NCI-H1048 (cell line): ENCODE measurements around the gene HLTF.

Experiments
- DNase-seq: peaks from one replicate; lab custom pipeline; 2025; lab: John Stamatoyannopoulos, UW

Gene HLTF

DNA sequence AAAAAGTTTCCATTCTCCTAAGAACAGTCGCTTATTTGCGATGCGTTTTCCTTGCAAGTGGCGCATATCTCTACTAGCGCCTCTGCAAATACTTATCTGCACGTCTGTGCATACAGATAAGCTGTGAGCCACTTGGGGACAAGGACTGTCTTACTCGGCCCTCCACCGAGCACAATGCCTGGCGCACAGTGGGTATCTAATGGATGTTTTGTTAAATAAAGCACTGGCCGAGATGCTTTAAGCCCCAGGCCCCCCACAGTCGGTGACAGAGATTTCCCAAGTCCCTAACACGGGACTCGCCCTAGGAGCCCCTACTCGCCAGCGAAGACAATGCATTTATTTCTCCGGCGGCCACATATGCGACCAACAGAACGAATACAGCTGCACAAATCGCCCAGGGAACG lies 503 bp downstream of the HLTF start:
- DNase-seq = no peak

DNA sequence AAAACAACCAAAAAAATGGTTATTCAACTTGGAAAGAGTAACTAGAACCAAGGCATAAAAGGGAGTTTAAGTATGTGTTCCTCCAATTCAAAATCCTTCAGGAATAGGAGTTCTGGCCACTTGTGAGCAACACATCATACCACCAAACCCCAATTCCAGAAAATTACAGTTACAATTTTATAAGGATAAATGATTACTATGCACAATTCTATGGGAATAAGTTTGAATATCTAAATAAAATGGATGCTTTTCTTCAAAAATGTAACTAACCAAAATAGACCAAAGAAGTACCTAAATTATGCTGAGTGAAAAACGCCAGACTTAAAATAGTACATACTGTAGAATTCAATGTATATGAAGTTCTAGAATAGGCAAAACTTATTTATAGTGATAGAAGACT lies 4.6 kb downstream of the HLTF start:
- no peak for DNase-seq

DNA sequence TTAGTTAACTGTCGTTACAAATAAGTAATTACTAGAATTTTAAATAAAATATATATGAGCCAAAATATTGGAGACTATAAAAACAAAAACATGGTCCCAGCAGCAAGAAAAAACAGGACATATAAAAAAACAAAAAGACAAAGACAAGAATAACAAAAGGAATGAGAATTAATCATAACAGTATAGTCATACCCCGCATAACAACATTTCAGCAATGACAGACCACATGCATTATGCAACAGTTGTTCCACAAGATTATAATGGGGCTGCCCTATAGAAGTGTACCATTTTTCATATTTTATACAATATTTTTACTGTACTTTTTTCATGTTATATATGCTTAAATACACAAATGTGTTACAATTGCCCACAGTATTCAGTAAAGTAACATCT lies 5.6 kb downstream of the HLTF start:
- DNase-seq = no peak

DNA sequence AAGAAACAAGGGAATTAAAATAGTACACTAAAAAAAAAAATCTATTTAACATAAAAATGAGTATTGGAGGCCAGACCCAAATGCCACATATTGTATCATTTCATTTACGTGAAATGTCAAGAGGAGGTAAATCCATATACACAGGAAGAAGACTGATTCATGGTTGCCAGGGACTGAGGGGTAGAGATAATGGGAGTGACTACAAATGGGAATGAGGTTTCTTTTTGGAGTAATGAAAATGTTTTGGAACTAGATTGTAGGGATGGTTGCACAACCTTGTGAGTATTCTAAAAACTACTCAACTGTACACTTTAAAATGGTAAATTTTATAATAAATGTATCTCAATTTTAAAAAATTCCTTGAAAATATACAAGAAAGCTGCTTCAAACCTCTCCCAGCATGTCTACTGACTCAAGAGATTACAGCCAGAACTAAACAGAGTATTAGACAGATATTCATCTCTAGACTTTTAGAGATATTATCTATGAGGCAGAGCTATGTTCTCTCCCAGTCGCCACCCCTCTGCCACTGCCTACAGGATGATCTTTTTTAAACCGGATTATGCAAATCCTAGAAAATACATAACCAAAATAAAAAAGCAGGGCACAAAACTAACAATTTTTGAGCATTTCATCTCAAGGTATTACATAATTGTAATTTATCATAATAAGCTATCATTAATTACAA lies 6.2 kb downstream of the HLTF start:
- DNase-seq = no peak

DNA sequence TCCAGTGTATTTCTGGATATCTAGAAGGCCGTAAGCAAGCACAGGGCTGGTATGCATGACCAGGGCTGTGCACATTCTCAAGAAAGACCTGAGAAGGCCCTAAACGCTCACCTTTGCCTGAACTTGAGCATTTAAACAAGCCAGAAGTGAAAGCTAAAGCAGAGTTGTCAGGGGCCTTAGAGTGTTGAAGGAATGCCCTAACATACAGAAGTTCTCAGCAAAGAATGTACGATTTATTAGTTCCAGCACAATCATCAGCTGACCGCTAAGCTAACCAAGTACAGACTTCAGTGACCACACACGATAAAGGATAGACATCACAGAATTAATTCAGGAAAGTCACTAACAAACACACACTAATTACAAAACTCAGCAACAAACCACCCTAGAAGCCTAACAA lies 8.7 kb downstream of the HLTF start:
- DNase-seq = no peak

DNA sequence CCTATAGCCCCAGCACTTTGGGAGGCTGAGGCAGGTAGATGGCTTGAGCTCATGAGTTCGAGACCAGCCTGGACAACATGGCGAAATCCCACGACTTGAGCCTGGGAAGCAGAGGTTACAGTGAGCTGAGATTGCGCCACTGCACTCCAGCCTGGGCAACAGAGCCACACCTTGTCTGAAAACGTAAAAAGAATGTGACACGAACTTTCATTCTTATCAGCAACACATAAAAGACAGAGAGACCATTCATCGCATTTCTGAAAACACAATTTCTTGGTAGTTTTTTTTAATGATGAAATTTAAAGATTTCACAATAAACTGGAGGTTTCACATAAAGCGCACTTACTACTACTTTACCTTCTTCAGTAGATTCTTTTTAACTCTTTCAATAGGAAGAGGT lies 18.4 kb downstream of the HLTF start:
- DNase-seq = no peak

DNA sequence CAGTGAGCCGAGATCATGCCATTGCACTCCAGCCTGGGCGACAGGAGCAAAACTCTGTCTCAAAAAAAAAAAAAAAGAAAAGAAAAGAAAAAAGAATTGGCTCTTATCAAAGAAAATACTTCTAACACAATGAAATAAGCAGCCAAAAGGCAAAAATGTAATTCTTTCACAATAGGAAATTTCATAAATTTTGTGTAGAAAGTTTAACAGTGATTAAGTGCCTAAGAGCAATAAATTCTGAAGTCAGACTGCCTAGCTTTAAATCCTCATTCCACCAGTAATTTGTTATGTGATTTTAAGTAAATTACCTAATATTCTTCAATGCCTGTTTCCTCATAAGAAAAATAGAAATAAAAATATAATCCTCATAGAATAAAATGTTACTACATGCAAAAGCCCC lies 24.6 kb downstream of the HLTF start:
- DNase-seq = no peak

DNA sequence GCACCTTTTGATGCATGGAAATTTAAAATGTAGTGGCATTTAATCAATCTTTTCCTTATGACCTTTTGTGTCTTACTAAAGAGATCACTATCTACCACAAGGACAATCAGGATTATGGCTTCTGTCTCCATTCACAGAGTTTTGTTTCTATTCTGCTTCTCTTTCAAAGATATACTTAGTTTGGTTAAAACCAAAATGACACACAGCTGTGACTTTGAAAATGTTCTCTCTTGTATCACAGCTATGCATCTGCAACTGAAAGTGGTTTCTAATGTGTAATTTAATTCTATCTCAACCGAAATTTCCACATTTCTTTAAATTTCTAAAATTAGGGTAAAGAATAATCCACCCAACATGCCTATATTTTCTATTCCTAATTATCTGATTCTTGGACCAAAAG lies 27.7 kb downstream of the HLTF start:
- DNase-seq = no peak

DNA sequence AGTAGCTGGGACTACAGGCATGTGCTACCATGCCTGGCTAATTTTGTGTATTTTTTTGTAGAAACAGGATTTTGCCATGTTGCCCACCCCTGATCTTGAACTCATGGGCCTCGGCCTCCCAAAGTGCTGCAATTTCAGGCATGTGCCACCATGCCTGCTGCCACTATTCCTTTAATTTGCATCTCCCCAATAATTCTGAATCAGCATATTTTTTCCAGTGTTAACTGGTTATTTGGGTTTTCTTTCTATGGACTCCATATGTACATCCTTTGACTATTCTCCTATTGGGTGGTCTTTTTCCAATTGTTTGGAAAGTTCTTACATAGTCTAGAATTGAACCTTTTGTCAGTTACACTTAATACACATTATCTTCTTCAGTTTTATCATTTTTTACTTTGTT lies 28.1 kb downstream of the HLTF start:
- DNase-seq = no peak

DNA sequence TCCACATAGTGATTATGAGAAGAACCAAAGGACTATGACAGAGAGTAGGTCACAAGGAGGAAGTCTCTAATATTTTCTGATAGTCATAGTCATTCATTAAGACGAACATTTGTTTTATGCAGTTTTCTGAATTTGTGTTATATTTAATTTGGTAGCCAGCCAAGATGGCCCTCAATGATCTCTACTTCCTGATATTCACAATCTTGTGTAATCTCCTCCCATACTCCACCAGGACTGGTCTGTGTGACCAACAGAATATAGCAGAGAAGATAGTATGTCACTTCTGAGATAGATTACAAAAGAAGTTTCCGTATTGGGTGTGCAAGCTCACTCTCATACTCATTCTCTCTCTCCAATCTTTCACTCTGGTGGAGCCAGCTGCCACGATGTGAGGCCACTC lies 30.8 kb downstream of the HLTF start:
- DNase-seq = no peak

GRCh38 chr3:149044339-149045083 lies 41.8 kb downstream of the HLTF start:
- no peak for DNase-seq

GRCh38 chr3:149042789-149043386 lies 43.4 kb downstream of the HLTF start:
- DNase-seq = no peak

DNA sequence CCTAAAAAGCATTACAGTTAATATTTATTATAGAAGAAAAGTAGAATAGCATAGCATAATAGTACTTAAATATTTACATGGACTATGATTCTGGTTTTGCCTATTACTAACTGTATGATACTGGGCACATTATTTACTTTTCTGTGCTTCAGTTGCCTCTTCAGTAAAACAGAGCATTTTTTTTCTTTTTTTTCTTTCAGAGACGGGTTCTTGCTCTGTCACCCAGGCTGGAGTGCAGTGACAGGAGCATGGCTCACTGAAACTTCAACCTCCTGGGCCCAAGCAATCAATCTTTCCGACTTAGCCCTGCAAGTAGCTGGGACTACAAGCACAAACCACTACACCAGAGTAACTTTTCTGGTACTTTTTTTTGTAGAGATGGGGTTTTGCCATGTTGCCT lies 48.0 kb downstream of the HLTF start:
- DNase-seq = no peak

DNA sequence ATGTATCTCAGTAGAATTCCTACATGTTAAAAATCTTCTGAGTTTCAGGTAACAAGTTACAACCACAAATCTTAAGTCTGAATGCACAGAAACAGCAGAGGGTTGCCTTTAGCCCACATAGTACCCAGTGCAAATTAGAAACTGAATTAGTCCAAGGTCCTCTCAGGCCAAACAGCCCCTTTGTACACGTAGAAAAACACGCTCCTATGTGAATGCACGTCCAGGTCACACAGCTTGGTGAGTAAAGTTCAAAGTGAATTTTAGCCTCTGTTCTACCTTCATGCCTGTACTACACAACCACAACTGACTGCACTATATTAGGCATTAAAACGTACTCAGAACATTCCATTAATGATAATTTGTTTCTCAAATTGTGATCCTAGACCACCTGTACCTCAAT lies 48.6 kb downstream of the HLTF start:
- no peak for DNase-seq

DNA sequence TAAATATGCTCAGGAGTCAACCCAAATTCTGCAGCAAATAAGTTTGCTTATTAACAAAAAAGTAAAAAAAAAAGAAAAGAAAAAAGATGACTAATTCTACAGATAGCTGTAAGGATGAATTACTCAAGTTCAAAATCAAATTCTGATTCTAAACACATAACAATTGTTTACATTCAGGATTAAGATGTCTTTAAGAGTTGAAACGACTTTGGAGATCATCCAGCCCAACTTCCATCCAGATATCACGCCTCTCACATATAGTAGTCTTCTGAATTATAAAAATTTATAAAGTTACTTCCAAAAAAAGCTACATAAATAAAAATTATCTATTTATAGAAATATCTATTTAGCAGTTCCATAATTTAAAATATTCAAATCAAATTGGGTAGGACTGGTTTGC lies 55.2 kb downstream of the HLTF start:
- no peak for DNase-seq

DNA sequence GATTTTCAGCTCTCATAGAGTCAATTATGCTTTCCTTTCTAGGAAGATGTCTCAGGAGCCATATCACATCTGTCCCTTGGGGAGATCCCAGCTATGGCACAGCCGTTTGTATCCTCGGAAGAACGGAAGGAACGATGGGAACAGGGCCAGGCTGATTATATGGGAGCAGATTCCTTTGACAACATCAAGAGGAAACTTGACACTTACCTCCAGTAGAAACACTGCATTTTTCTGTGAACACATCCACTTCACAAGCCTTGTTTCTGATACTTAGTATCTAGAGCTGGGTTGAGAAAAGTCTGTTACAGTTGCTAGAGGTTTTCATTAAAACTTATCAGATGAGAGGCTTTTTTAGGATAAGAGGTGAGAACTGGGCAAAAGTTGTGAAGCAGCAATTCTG lies 59.6 kb downstream of the HLTF start:
- no peak for DNase-seq

- DNase-seq = no peak
Observed at GRCh38 chr3:149023951-149024350, 62.4 kb downstream of the HLTF start.

DNA sequence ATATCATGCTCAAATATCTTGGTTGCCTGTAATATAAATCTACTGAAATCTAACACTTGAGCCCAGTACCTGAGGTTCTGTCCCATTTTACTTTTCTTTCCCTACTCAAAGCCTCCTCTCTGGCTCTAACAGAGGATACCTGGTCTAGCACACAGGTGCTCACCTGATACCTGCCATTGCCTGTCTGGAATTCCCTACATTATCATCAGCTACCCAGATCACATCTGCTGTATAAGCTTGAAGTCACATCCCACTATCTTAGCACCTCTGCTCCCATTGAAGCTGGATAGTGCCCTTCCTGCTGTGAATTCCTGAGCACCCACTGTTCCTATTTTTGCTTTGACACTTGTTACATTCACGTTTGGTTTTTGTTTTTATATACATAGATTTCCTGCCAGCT lies 64.5 kb downstream of the HLTF start:
- no peak for DNase-seq

DNA sequence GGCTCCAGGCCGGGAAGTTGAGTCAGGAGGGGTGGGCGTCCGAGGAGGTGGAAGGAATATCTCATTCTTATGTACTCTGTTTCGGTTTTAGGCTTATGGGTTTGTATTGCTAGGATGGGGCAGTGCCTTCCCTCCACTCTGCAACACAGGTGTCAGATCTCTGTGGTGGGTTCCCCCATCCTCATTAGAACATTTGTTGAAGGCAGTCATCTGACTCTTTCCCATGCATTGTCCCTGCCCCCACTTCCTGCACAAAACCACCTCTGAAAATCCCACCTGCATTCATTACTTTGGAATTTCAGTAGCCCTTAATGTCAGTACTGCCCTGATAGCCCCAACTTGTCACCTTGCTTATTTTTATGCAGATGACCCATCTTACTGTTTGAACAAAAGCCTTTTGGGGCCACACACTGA lies 65.5 kb downstream of the HLTF start:
- DNase-seq = no peak

DNA sequence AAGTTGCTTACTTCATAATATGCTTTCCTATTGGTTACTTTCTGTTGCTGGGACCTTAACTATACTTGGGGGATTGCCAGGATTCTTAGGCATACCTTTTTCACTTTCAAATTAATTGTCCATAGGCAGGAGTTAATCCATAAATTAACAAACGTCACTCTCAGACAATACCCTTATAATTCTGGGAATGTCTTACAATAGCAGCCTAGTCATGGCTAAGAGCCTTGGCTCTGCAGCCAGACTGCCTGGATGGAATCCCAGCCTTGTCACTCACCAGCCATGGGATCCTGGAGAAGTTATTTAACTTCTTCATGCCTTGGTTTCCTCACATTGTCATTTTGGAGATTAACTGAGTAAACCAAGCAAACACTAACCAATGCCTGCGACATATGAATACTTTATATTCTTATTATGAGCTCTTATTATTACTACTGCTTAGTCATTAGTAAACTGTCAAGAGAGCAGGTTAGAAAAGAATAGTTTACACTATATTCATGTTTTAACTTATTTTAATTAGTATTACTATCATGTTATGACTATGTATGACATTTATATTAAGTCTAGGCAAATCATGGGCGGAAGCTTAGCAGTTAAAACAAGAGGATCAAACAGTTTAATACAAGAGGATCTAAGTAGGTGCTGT lies 66.0 kb downstream of the HLTF start:
- no peak for DNase-seq

GRCh38 chr3:149019580-149019979 lies 66.8 kb downstream of the HLTF start:
- DNase-seq = no peak

DNA sequence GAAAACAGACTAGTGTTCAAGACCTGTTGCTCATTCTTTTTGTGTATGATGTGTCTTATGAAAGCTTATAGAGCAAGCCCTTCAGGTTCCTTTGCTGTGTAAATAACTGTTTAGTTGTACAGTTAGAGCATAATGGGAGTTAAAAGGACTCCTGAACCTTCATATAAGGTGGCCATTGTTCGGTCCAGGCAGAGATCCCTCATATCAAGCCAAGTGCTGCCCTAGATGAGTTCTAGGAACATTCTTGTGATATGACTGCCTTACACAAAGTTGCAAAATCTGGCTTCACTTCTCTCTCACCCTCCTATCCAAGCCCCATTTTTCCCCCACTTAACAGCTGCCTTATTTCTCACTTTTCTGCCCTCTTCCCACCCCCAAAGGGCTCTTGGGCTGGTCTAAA lies 68.1 kb downstream of the HLTF start:
- no peak for DNase-seq
